ENCODE measurements around the gene IL4. TPM values are rescaled to one million over a fixed set of nuclear protein-coding genes. Genes with fewer than 3 reads are reported as not detected.

Gene IL4
- total RNA-seq (not detected), polyA plus RNA-seq (ENCODE audit: insufficient read depth, low read depth, low replicate concordance) (not detected)
- long read RNA-seq, donor 1: 0 reads
- long read RNA-seq, donor 2: 0 reads
- long read RNA-seq, donor 3: 0 reads
- long read RNA-seq, donor 4: 0 reads
- long read RNA-seq, donor 5: 0 reads
- long read RNA-seq, donor 6: 0 reads
- long read RNA-seq, donor 7: 0 reads
- long read RNA-seq, donor 8: 0 reads
- long read RNA-seq, donor 9: 0 reads
- long read RNA-seq, donor 10: 0 reads

DNA sequence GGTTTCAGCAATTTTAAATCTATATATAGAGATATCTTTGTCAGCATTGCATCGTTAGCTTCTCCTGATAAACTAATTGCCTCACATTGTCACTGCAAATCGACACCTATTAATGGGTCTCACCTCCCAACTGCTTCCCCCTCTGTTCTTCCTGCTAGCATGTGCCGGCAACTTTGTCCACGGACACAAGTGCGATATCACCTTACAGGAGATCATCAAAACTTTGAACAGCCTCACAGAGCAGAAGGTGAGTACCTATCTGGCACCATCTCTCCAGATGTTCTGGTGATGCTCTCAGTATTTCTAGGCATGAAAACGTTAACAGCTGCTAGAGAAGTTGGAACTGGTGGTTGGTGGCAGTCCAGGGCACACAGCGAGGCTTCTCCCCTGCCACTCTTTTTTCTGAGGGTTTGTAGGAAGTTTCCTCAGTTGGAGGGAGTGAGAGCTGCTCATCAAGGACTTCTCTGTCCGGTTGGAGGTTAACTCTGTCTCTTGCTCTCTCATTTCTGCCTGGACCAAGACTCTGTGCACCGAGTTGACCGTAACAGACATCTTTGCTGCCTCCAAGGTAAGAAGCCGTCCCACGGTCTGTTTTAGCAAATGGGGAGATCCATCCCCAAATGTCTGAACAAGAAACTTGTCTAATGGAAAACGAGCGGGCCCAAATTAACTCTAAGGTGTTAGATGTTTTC, at the start of gene IL4:
TSS of gene IL4 (plus strand) at position 51 of the 692 bp plus-strand sequence. CDS start at position 113, 62 bp downstream.
- Histone ChIP-seq H3K4me3 (ENCODE audit: low read length in 3 of 3) (no peak within 1 kb of the TSS), H3K4me1 (ENCODE audit: control insufficient read depth in 2 of 3, insufficient read depth in 2 of 3, low read depth in 1 of 3, low read length in 3 of 3) (no peaks in the 10 kb centered on the region), H3K36me3 (ENCODE audit: control insufficient read depth in 2 of 3, insufficient read depth in 3 of 3, low read length in 3 of 3) (no peaks in the 10 kb centered on the region), H3K9me3 (ENCODE audit: control insufficient read depth in 2 of 3, insufficient read depth in 1 of 3, low read length in 3 of 3) (no peaks in the 10 kb centered on the region), H3K27ac (ENCODE audit: low read depth in 2 of 2, low read length in 2 of 2) (peak within 1 kb of the TSS in 1 of 2 donors; percentile 20), H3K27me3 (ENCODE audit: control insufficient read depth, insufficient read depth, low read length) (no peaks in the 10 kb centered on the region), H3K9ac (ENCODE audit: low read length in 3 of 3) (no peak within 1 kb of the TSS)
- no peak for DNase-seq
- TF ChIP-seq, protein P1, sequence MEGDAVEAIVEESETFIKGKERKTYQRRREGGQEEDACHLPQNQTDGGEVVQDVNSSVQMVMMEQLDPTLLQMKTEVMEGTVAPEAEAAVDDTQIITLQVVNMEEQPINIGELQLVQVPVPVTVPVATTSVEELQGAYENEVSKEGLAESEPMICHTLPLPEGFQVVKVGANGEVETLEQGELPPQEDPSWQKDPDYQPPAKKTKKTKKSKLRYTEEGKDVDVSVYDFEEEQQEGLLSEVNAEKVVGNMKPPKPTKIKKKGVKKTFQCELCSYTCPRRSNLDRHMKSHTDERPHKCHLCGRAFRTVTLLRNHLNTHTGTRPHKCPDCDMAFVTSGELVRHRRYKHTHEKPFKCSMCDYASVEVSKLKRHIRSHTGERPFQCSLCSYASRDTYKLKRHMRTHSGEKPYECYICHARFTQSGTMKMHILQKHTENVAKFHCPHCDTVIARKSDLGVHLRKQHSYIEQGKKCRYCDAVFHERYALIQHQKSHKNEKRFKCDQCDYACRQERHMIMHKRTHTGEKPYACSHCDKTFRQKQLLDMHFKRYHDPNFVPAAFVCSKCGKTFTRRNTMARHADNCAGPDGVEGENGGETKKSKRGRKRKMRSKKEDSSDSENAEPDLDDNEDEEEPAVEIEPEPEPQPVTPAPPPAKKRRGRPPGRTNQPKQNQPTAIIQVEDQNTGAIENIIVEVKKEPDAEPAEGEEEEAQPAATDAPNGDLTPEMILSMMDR (IDR thresholded peaks at IDR 0.05; ENCODE audit: borderline replicate concordance, extremely low read depth, insufficient read depth): no peak
- intact Hi-C loops (cut with DNase I): no loop called here
- no peak for FAIRE-seq

DNA sequence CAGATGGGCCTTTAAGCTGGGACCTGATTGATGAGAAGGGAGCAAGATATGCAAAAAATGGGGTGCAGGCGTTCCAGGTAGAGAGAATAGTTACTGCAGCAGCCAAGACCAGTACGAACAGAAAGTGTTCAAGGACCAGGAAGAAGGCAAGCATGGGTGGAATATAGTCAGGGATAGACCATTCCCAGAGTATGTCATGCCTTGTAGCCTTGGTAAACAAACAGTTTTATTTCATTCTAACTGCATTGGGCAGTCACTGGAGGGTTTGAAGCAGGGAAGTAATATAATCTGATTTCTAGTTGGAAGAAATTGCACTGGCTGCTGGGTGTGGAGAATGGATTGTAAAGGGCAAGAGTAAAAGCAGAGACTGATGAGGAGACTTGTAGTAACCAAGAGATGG, 46.3 kb upstream of the IL4 start:
- no peak for FAIRE-seq
- H3K9ac ChIP-seq (ENCODE audit: low read length in 3 of 3): no peak overlapping the region
- H3K36me3 ChIP-seq (ENCODE audit: control insufficient read depth in 2 of 3, insufficient read depth in 3 of 3, low read length in 3 of 3): peaks cover 0 to 5% (median 0%) of the 10 kb centered on the region in 3 donors
- H3K27me3 ChIP-seq (ENCODE audit: control insufficient read depth, insufficient read depth, low read length): no peaks in the 10 kb centered on the region
- TF ChIP-seq, protein P1 (IDR thresholded peaks at IDR 0.05; ENCODE audit: borderline replicate concordance, extremely low read depth, insufficient read depth): no peak
- DNase-seq: peak in 2 of 5 donors; percentile 9 to 23
- no peak overlapping the region for H3K4me3 ChIP-seq (ENCODE audit: low read length in 3 of 3)
- no peaks in the 10 kb centered on the region for H3K4me1 ChIP-seq (ENCODE audit: control insufficient read depth in 2 of 3, insufficient read depth in 2 of 3, low read depth in 1 of 3, low read length in 3 of 3)
- no peaks in the 10 kb centered on the region for H3K9me3 ChIP-seq (ENCODE audit: control insufficient read depth in 2 of 3, insufficient read depth in 1 of 3, low read length in 3 of 3)
- intact Hi-C loops (cut with DNase I): no loop called here
- no peak overlapping the region for H3K27ac ChIP-seq (ENCODE audit: low read depth in 2 of 2, low read length in 2 of 2)

DNA sequence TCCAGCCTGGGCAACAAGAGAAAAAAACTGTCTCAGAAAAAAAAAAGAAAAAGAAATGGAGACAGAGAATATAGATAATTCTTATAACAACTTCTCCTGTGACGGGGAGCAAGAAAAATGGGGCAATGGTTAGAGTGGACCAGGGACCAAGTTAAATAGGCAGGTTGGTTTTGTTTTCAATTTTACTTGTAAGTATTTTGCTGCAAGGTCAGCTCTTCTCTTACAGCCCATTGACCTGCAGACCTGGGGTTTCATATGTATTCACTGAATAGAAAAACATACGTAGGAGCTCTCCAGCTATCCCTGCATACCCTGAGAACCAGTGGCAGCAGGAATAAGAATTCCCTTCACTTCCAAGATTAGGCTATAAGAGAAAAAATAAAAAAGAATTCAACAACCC, 45.0 kb upstream of the IL4 start:
- H3K36me3 ChIP-seq (ENCODE audit: control insufficient read depth in 2 of 3, insufficient read depth in 3 of 3, low read length in 3 of 3): peaks cover 0 to 5% (median 0%) of the 10 kb centered on the region in 3 donors
- DNase-seq (no peak), FAIRE-seq (no peak)
- no peak overlapping the region for H3K27ac ChIP-seq (ENCODE audit: low read depth in 2 of 2, low read length in 2 of 2)
- H3K9me3 ChIP-seq (ENCODE audit: control insufficient read depth in 2 of 3, insufficient read depth in 1 of 3, low read length in 3 of 3): no peaks in the 10 kb centered on the region
- intact Hi-C loops (cut with DNase I): no loop called here
- no peaks in the 10 kb centered on the region for H3K27me3 ChIP-seq (ENCODE audit: control insufficient read depth, insufficient read depth, low read length)
- TF ChIP-seq, protein P1 (IDR thresholded peaks at IDR 0.05; ENCODE audit: borderline replicate concordance, extremely low read depth, insufficient read depth): no peak
- no peak overlapping the region for H3K9ac ChIP-seq (ENCODE audit: low read length in 3 of 3)
- no peak overlapping the region for H3K4me3 ChIP-seq (ENCODE audit: low read length in 3 of 3)
- H3K4me1 ChIP-seq (ENCODE audit: control insufficient read depth in 2 of 3, insufficient read depth in 2 of 3, low read depth in 1 of 3, low read length in 3 of 3): no peaks in the 10 kb centered on the region
